ENCODE results near the gene RHBDL1. TPM values are rescaled to one million over a fixed set of nuclear protein-coding genes. Genes with fewer than 3 reads are reported as not detected.

The RHBDL1 gene
- total and polyA plus RNA-seq, 9 of the 15 experiments (the other 6 are each of a cell fraction or from before 2014, with no cell fraction given): 0.03 to 5.6 (median 1.3) TPM; not detected in 1

DNA sequence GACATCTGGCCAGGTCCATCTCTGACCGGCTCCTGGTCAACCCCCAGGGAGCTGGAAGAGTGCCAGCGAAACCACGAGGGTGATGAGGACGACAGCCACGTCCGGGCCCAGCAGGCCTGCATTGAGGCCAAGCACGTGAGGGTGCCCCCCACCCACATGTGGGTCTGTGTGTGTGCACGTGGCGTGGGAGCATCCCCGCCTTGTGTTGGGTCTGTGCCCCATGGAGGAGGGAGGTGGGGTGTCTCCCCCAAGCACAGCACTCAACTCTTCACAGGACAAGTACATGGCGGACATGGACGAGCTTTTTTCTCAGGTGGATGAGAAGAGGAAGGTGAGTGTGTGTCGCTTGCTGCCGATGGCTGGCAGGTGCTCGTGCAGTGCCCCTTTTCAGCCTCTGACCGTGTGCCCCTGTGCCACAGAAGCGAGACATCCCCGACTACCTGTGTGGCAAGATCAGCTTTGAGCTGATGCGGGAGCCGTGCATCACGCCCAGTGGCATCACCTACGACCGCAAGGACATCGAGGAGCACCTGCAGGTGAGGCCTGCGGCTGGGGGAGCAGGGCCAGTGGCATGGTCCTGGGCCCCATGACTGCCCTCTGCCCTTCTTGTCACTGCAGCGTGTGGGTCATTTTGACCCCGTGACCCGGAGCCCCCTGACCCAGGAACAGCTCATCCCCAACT is 6.4 kb downstream of the RHBDL1 start (continued):
- TF ChIP-seq, protein P1, sequence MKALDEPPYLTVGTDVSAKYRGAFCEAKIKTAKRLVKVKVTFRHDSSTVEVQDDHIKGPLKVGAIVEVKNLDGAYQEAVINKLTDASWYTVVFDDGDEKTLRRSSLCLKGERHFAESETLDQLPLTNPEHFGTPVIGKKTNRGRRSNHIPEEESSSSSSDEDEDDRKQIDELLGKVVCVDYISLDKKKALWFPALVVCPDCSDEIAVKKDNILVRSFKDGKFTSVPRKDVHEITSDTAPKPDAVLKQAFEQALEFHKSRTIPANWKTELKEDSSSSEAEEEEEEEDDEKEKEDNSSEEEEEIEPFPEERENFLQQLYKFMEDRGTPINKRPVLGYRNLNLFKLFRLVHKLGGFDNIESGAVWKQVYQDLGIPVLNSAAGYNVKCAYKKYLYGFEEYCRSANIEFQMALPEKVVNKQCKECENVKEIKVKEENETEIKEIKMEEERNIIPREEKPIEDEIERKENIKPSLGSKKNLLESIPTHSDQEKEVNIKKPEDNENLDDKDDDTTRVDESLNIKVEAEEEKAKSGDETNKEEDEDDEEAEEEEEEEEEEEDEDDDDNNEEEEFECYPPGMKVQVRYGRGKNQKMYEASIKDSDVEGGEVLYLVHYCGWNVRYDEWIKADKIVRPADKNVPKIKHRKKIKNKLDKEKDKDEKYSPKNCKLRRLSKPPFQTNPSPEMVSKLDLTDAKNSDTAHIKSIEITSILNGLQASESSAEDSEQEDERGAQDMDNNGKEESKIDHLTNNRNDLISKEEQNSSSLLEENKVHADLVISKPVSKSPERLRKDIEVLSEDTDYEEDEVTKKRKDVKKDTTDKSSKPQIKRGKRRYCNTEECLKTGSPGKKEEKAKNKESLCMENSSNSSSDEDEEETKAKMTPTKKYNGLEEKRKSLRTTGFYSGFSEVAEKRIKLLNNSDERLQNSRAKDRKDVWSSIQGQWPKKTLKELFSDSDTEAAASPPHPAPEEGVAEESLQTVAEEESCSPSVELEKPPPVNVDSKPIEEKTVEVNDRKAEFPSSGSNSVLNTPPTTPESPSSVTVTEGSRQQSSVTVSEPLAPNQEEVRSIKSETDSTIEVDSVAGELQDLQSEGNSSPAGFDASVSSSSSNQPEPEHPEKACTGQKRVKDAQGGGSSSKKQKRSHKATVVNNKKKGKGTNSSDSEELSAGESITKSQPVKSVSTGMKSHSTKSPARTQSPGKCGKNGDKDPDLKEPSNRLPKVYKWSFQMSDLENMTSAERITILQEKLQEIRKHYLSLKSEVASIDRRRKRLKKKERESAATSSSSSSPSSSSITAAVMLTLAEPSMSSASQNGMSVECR (CRISPR knock-in tag; IDR thresholded peaks at IDR 0.05): 0 out of 2 replicates have a peak, but pooled peaks have one; percentile 42
- TF ChIP-seq, protein P2, sequence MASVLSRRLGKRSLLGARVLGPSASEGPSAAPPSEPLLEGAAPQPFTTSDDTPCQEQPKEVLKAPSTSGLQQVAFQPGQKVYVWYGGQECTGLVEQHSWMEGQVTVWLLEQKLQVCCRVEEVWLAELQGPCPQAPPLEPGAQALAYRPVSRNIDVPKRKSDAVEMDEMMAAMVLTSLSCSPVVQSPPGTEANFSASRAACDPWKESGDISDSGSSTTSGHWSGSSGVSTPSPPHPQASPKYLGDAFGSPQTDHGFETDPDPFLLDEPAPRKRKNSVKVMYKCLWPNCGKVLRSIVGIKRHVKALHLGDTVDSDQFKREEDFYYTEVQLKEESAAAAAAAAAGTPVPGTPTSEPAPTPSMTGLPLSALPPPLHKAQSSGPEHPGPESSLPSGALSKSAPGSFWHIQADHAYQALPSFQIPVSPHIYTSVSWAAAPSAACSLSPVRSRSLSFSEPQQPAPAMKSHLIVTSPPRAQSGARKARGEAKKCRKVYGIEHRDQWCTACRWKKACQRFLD (CRISPR knock-in tag; IDR thresholded peaks at IDR 0.05): peak; percentile 76; the same call in 1 of the 2 replicates
- TF ChIP-seq ZNF175 (CRISPR knock-in tag; IDR thresholded peaks at IDR 0.05; ENCODE audit: low read depth) (no peak), YY1 (IDR thresholded peaks at IDR 0.05; ENCODE audit: borderline replicate concordance in 1 of 3, control insufficient read depth in 1 of 3, extremely low read depth in 1 of 3, insufficient read depth in 3 of 3, insufficient read length in 1 of 3, insufficient replicate concordance in 2 of 3, low read depth in 1 of 3, low read length in 2 of 3) (peak in 1 of 3 experiments; percentile 5), ZNF133 (CRISPR knock-in tag; IDR thresholded peaks at IDR 0.05) (no peak), ZNF57 (CRISPR knock-in tag; IDR thresholded peaks at IDR 0.05) (no peak), EWSR1 (IDR thresholded peaks at IDR 0.05; ENCODE audit: borderline replicate concordance, low read depth, partially characterized antibody) (no peak)
- TF ChIP-seq, protein P3, sequence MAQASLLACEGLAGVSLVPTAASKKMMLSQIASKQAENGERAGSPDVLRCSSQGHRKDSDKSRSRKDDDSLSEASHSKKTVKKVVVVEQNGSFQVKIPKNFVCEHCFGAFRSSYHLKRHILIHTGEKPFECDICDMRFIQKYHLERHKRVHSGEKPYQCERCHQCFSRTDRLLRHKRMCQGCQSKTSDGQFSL (CRISPR knock-in tag; IDR thresholded peaks at IDR 0.05): peak; percentile 49; the same call in 1 of the 2 replicates
- TF ChIP-seq, protein P3 (tag; IDR thresholded peaks at IDR 0.05): no peak
- TF ChIP-seq, protein P4, sequence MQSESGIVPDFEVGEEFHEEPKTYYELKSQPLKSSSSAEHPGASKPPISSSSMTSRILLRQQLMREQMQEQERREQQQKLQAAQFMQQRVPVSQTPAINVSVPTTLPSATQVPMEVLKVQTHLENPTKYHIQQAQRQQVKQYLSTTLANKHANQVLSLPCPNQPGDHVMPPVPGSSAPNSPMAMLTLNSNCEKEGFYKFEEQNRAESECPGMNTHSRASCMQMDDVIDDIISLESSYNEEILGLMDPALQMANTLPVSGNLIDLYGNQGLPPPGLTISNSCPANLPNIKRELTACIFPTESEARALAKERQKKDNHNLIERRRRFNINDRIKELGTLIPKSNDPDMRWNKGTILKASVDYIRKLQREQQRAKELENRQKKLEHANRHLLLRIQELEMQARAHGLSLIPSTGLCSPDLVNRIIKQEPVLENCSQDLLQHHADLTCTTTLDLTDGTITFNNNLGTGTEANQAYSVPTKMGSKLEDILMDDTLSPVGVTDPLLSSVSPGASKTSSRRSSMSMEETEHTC (IDR thresholded peaks at IDR 0.05): no peak
- TF ChIP-seq, protein P5, sequence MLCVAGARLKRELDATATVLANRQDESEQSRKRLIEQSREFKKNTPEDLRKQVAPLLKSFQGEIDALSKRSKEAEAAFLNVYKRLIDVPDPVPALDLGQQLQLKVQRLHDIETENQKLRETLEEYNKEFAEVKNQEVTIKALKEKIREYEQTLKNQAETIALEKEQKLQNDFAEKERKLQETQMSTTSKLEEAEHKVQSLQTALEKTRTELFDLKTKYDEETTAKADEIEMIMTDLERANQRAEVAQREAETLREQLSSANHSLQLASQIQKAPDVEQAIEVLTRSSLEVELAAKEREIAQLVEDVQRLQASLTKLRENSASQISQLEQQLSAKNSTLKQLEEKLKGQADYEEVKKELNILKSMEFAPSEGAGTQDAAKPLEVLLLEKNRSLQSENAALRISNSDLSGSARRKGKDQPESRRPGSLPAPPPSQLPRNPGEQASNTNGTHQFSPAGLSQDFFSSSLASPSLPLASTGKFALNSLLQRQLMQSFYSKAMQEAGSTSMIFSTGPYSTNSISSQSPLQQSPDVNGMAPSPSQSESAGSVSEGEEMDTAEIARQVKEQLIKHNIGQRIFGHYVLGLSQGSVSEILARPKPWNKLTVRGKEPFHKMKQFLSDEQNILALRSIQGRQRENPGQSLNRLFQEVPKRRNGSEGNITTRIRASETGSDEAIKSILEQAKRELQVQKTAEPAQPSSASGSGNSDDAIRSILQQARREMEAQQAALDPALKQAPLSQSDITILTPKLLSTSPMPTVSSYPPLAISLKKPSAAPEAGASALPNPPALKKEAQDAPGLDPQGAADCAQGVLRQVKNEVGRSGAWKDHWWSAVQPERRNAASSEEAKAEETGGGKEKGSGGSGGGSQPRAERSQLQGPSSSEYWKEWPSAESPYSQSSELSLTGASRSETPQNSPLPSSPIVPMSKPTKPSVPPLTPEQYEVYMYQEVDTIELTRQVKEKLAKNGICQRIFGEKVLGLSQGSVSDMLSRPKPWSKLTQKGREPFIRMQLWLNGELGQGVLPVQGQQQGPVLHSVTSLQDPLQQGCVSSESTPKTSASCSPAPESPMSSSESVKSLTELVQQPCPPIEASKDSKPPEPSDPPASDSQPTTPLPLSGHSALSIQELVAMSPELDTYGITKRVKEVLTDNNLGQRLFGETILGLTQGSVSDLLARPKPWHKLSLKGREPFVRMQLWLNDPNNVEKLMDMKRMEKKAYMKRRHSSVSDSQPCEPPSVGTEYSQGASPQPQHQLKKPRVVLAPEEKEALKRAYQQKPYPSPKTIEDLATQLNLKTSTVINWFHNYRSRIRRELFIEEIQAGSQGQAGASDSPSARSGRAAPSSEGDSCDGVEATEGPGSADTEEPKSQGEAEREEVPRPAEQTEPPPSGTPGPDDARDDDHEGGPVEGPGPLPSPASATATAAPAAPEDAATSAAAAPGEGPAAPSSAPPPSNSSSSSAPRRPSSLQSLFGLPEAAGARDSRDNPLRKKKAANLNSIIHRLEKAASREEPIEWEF (CRISPR knock-in tag; IDR thresholded peaks at IDR 0.05): no peak

Data from K562 (cell line).